ENCODE measurements around the gene TMEM207. TPM values are rescaled to one million over a fixed set of nuclear protein-coding genes. Genes with fewer than 3 reads are reported as not detected.

The TMEM207 gene
- total and polyA plus RNA-seq, 2 of the 13 experiments (the other 11 are each of a cell fraction or from before 2014, with no cell fraction given) = not detected

GRCh38 chr3:190499122-190499521, 49.4 kb upstream of the TMEM207 start:
- Histone ChIP-seq H3K27ac (ENCODE audit: extremely low read length, insufficient read depth, low read length) (no peak overlapping the region), H3K4me3 (replicated peaks in 1 of 3; ENCODE audit: insufficient read depth in 1 of 3, low read depth in 2 of 3, low read length in 3 of 3) (no peak overlapping the region), H3K9me3 (ENCODE audit: low read length) (no peaks in the 10 kb centered on the region), H3K79me2 (ENCODE audit: insufficient read depth, low read length) (no peaks in the 10 kb centered on the region), H3K27me3 (ENCODE audit: control insufficient read depth in 1 of 2, insufficient read depth in 2 of 2, low read length in 2 of 2) (no peaks in the 10 kb centered on the region), H3K4me1 (ENCODE audit: insufficient read depth, low read length) (peaks cover 2% of the 10 kb centered on the region; the same call in 1 of the 2 replicates), H3K36me3 (replicated peaks in 1 of 2; ENCODE audit: control insufficient read depth in 1 of 2, insufficient read depth in 2 of 2, low read length in 2 of 2) (no peaks in the 10 kb centered on the region), H2AFZ (ENCODE audit: low read length) (no peak overlapping the region), H3K9ac (ENCODE audit: insufficient read depth, low read depth, low read length) (no peak overlapping the region), H4K20me1 (ENCODE audit: insufficient read depth, low read length) (no peaks in the 10 kb centered on the region), H3K4me2 (ENCODE audit: low read depth, low read length) (no peak overlapping the region)
- no TSS peak for BruUV-seq (replicated peaks)
- TF ChIP-seq ZNF704 (CRISPR knock-in tag; IDR thresholded peaks at IDR 0.05; ENCODE audit: borderline replicate concordance) = no peak
- TF ChIP-seq SIN3A (IDR thresholded peaks at IDR 0.05; ENCODE audit: borderline replicate concordance, low read depth, low read length) = no peak
- no peak for TF ChIP-seq ELK4 (CRISPR knock-in tag; IDR thresholded peaks at IDR 0.05; ENCODE audit: borderline replicate concordance)
- no peak for TF ChIP-seq PREB (CRISPR knock-in tag; IDR thresholded peaks at IDR 0.05)
- TF ChIP-seq PITX1 (CRISPR knock-in tag; IDR thresholded peaks at IDR 0.05) = no peak
- no peak for TF ChIP-seq ZNF530 (CRISPR knock-in tag; IDR thresholded peaks at IDR 0.05; ENCODE audit: low read depth)
- TF ChIP-seq TBL1XR1 (IDR thresholded peaks at IDR 0.05; ENCODE audit: borderline replicate concordance, low read length, partially characterized antibody) = no peak
- no peak for TF ChIP-seq JUN (CRISPR knock-in tag; IDR thresholded peaks at IDR 0.05)
- no peak for TF ChIP-seq PAWR (CRISPR knock-in tag; IDR thresholded peaks at IDR 0.05; ENCODE audit: borderline replicate concordance)
- no peak for TF ChIP-seq KDM3A (CRISPR knock-in tag; IDR thresholded peaks at IDR 0.05; ENCODE audit: low read depth)
- TF ChIP-seq ZNF552 (CRISPR knock-in tag; IDR thresholded peaks at IDR 0.05; ENCODE audit: borderline replicate concordance) = no peak
- TF ChIP-seq ZNF589 (CRISPR knock-in tag; conservative IDR thresholded peaks at IDR 0.05) = no peak
- TF ChIP-seq RORA (CRISPR knock-in tag; IDR thresholded peaks at IDR 0.05) = no peak
- no peak for TF ChIP-seq MAZ (IDR thresholded peaks at IDR 0.05; ENCODE audit: borderline replicate concordance, low read depth, low read length)
- TF ChIP-seq MAZ (CRISPR knock-in tag; IDR thresholded peaks at IDR 0.05; ENCODE audit: low read depth) = no peak
- TF ChIP-seq NFYB (CRISPR knock-in tag; IDR thresholded peaks at IDR 0.05) = no peak
- TF ChIP-seq ZNF317 (CRISPR knock-in tag; IDR thresholded peaks at IDR 0.05) = no peak
- CTCF ChIA-PET (ENCODE audit: low intra/inter-chr PET ratio, low total read pairs) = no interaction called here
- POLR2A ChIA-PET = no interaction called here
- intact Hi-C loops (cut with micrococcal nuclease; ENCODE audit: unreplicated experiment) (no loop called here), in situ Hi-C loops (cut with HindIII; ENCODE audit: extremely low pct_ligation_motif_present, low pct_unique_long_range_greater_than_20kb) (no loop called here)
- ATAC-seq (no peak), FAIRE-seq (no peak), DNase-seq (ENCODE audit: low spot score) (no peak)
- 7% methylated on average over 2 of the region's 2 CpGs for WGBS (ENCODE audit: low lambda C conversion rate)
